ENCODE measurements around the gene RANBP17.

- TF ChIP-seq CTCF (IDR thresholded peaks at IDR 0.05), result no peak
- no peak for TF ChIP-seq POLR2A (IDR thresholded peaks at IDR 0.05)
Measured at GRCh38 chr5:171291371-171291770, 429.6 kb downstream of the RANBP17 start.
